Stimulated activated CD8-positive, alpha-beta memory T cell treated with anti-CD3 and anti-CD28 coated beads, Interleukin-15, amount 100 ng/mL, for 24 hours (primary cell): ENCODE results near the gene BLACAT1.
"Not testable (repeated sequence)": the region's sequence is repeated elsewhere in the genome, so short reads cannot be mapped to it uniquely, and the experiment has no call there.

Experiments
- DNase-seq: peaks from one replicate; pipeline ENCODE4 v3.0.0-alpha.2; 2020; ENCODE audit warnings: low read depth

Gene BLACAT1

DNA sequence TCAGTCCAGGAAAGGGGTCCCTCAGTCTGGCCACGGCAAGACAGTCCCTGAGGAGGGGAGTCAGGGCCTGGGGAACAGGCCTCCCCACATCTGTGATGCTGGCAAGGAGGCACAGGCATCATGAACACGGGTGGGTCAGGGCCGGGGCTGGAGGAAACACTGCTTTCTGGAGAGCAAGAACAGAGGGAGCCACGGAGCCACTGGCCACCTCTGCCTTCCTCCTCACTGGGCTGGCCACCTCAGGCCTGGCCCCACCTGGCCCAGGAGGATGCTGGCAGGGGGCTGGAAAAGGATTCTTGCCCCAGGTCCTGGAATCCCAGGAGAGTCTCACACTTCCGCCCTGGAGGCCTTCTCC lies 15.7 kb downstream of the BLACAT1 start:
- DNase-seq: no peak

DNA sequence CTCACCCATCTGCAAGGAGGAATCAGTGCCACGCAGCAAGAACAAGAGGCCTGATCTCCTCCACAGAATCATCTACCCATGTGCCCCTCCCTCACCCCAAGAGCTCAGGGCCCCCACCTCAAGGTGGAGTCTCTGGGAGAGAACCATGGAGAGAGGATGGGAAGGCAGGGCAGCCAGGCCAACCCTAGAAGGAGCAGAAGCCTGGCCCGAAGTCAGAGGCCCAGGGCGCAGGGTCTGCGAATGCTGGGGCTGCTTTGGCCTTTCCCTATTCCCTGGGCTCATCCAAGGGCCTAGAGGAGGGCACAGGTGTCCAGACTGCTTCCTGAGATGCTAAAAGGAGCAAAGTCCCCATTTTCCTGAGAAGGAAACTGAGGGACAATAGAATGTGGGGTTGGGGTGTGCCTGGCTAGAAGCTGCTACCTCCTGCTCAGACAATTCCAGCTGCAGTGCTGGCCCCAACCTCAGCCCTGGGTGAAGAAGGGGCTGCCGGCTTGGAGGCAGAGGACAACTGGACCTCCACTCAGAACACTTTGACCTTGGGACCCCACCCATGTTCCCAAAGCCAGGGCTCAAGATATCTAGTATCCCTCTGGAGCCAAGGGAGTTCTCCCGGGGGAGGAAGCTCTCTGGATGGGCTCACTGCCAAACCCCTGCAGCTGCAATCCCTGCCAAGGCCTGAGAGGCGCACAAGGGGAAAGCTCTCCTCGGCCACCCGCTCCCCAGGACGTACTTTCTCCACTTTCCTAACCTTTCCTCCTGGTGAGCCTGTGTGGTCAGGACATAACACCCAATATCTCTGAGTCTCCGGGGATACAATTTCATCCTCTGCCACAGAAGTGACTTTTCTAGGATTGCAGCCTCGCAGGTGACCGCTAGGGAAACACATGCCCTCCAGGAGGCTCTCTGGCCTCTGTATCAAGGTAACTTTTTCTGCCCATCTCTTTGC lies 17.4 kb downstream of the BLACAT1 start:
- DNase-seq: no peak

DNA sequence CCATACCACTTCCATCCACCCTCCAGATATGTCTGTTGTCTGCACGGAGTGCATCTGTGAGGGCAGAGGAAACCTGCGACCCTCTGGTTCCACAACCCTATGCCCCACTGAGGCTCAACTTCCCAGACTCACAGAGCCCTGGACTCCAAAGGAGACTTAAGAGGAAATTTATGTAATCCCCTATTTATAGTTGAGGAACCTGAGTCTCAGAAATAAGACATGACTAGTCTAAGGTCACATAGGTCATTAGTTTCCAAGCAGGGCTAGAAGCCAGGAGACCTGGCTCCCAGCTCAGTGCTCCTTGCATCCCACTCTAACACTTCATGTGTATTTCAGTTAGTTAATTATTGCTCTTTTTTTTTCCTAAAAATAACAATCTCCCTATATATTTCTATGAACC lies 18.3 kb downstream of the BLACAT1 start:
- no peak for DNase-seq

DNA sequence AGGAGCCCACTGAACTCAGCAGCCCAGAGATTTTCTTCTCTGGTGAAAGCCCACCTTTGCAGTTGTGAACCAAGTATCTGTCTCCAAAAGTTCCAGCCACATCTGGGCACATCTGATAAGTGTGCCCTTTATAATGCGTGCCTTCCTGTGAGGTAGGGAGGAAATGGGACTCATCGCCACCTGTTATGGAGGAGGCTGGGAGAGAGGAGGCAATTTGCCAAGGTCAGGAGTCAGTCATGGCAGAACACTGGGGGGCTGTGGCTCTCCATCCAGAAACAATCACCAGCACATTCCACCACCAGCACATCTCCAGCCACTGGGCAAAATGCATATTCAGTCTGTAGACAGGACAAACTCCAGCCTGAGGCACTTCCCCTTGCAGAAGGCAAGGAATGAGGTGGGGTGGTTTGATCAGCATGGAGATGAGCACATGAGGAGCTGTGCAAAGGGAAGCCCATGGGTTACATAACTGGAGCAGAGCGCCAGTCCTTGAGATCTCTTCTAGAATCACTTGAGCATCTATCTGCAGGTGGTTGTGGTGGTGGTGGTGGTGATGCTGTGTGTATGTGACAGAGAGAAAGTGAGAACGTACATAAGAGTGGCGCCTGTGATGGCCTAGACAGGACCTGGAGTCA lies 19.0 kb downstream of the BLACAT1 start:
- DNase-seq: no peak

DNA sequence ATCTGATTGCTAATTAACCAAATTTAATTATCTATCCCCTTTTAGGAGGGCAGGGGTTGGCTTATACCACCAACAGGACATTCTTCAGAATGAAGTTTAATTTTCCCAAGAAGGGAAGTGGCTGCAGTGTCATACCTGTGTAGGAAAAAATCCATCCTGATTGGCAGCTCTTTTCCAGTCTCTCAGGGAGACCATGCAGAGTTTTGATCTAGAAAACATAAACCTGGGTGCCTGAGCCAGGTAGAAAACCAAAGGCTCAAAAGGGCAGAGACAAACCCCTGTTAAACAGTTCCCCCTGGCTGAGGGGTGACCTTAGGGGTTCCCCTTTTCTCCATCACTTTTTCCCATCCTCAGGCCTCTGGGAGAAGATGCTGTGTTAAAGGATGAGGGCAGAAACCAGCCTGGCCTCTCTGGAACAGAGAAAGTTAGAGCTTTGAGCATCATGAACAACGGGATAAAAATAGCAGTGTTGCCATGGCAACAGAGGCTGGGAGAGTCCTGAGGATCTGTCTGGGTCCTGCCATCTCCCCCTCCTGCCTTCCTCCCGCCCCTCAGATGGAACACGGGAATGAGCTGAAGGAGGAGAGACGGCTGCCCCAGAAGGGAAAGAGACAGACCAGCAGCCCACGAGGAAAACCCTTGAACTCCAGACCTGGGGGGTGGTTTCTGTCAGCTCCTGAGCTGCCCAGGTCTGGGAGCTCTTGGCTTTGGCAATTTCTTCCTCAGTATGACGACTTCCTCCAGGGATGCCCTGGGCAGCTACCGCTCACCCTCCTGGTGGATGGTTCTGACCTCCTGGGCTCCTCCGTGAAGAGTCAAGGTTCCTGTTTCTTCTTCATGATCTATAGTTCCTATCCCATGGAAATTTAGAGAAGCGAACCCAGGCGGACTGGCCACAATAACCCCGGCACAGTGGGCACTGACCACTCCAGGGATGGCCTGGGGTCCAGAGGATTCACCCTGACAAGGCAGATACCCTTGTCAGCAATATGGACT lies 20.0 kb downstream of the BLACAT1 start:
- DNase-seq: no peak

GRCh38 chr1:205434738-205435137 lies 21.1 kb downstream of the BLACAT1 start:
- DNase-seq: no peak

- DNase-seq: not testable (repeated sequence)
These were observed 23.2 kb downstream of the BLACAT1 start for GRCh38 chr1:205432692-205433091.

DNA sequence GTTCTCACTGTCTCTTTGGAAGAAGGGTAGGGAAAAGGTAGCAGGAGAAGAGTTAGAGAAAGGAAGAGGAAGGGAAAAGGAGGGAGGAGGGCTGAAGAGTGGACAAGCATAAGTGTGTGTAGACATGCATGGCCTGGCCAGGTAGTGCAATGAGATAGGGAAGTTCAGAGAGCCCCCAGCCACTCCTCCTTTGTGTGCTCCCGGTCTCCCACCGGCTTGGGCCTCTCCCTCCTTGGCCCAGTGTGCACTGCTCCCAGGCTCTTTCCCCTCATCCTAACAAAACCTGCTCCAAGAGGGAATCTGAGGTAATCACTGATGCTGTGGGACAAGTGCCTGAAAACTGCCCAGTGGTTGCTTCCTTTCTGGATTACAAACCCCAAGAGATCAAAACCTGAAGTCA lies 23.7 kb downstream of the BLACAT1 start:
- no peak for DNase-seq

DNA sequence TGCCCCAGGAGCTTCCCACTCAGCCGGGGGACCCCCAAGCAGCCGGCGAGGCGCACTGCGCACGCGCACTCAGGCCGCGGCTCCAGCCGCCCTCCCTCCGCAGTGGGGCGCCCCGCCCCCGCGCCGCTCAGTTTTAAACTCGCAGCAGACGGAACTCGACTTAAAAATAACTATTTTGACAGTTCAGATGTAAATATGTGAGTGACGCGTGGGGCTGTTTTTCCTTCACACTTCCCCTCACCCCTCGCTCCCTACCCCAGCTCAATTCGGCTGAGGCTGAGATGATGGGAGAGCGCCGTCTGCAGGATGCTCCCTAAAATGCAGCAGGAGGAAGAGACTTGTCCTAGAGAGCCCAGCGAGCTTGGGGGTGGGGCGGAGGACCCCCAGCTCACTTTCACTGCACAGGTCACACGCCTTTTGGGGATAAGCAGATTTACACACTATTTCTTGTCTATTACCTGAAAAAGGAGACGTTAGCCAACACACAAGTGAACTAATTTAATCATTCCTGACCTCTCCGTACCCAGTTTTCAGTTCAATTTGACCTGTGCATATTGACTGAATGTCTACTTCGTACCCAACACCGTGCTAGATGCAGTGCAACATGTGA lies 25.0 kb downstream of the BLACAT1 start:
- DNase-seq: peak; percentile 42

- no peak for DNase-seq
These were observed 25.8 kb downstream of the BLACAT1 start for GRCh38 chr1:205429762-205430695.

DNA sequence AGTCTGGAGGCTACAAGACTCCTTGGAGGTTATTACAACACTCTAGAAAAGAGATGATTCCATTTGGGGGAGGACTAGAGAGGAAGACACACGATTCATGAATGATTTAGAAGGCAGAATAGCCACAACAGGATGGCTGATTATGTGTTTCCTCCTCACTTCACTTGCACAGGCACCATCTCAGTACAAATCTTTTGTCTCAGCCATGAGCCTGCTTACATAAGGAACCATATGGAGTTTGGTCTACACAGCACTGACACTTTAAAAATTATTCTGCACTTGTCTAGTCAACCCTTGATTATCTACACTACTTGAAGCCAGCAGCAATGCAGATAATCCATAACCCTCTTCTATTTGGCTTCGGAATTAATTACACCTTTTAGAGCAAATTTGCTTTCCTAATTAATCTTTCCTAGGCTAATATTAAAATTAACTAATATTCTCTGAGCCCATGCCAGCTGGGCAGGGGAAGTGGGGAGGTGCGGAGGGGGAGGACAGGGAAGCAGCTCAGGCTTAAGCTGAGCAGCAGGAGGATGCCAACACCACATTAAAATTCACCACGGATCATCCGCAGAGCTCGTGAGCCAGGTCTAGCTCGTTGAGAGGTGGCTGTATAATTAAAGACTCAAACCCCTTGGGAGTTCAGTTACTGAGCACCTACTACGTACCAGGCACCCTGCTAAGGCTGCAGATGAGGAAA lies 30.8 kb downstream of the BLACAT1 start:
- DNase-seq: no peak

GRCh38 chr1:205423814-205424399 lies 31.9 kb downstream of the BLACAT1 start:
- DNase-seq: no peak

- DNase-seq: no peak
These were observed 32.7 kb downstream of the BLACAT1 start for GRCh38 chr1:205422993-205423642.

- DNase-seq: no peak
These were observed 34.0 kb downstream of the BLACAT1 start, which contains the start of gene LEMD1 for GRCh38 chr1:205421798-205422197. Gene LEMD1, minus strand, starts transcription at chr1:205422056. Its CDS starts 1,520 bp downstream, at chr1:205420536.

- DNase-seq: no peak
These were observed 34.9 kb downstream of the BLACAT1 start for GRCh38 chr1:205420938-205421337.

- no peak for DNase-seq
These were observed 37.8 kb downstream of the BLACAT1 start for GRCh38 chr1:205417870-205418635.

DNA sequence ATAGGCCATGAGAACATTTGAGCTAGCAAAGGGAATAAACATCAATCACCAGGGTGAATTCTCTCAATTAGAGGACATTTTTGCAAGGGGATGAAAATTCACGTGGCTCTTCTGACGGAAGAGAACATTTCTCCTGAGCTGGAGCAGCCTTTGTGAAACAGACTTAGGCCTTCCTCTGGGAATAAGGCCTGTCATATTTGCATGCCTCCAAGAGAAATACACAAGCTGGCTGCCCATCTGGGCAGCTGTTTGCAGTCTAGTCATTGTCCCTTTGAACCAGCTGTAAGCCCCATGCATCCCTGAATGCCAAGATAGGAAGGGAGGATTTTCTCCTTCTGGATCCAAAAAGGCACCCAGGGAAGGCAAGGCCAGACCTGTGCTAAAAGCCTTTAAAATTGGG lies 39.5 kb downstream of the BLACAT1 start:
- DNase-seq: no peak

- no peak for DNase-seq
These were observed 45.1 kb downstream of the BLACAT1 start for GRCh38 chr1:205410581-205411298.
